GM18511 (cell line): ENCODE measurements around the gene PTPRR.

Experiments used
- ATAC-seq: cut with Tn5 transposase; IDR thresholded peaks from one replicate; pipeline ENCODE4 v1.9.1; 2021; ENCODE audit warnings: mild to moderate bottlenecking, moderate library complexity; ENCODE audit not compliant: unreplicated experiment

PTPRR gene

GRCh38 chr12:70706611-70707010 is 213.9 kb downstream of the PTPRR start:
- no peak for ATAC-seq

GRCh38 chr12:70698345-70698744 is 222.2 kb downstream of the PTPRR start:
- ATAC-seq: no peak

- ATAC-seq: no peak
Observed at GRCh38 chr12:70695361-70696023, 225.0 kb downstream of the PTPRR start.

GRCh38 chr12:70692681-70693288 is 227.8 kb downstream of the PTPRR start:
- no peak for ATAC-seq

GRCh38 chr12:70691018-70691672 is 229.4 kb downstream of the PTPRR start:
- no peak for ATAC-seq

GRCh38 chr12:70686907-70687306 is 233.6 kb downstream of the PTPRR start:
- no peak for ATAC-seq

DNA sequence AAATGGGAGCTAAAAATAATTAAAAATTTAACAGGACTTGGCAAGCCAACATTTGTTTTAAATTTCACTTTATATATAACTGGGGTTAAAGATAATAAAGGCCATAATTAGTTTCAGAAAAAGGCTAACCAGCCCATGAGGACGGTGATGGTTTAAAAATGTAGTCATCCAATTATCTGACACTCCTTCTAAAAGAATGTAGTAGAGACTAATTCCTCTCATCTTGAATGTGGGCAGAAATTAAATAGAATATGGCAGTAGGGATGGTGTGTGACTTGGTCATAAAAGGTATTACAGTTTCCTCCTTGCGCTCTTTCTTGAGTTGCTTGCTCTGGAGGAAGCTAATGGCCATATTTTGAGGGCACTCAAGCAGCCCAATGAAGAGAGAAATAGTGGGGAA is 234.2 kb downstream of the PTPRR start:
- no peak for ATAC-seq

GRCh38 chr12:70683976-70684375 is 236.6 kb downstream of the PTPRR start:
- ATAC-seq: no peak

DNA sequence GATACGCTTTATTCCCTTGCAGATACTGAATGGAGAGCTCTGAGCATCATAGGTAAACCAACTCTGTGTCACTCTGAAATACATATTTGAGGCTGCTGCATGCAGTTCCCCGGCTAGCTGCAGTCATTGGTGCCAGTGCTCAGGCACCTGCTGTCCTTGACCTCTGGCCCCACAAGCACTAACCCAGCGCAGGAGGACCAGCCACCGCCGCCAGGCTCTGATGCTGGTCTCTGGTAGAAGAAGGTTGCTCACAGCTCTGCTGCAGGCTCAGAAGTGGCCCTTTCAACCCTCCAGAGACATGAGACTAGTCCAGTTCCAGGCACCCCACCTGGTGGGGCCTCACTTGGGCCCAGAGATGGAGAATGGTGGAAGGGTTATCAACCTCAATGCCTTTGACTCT is 248.8 kb downstream of the PTPRR start:
- ATAC-seq: no peak

GRCh38 chr12:70670948-70671347 is 249.6 kb downstream of the PTPRR start:
- ATAC-seq: no peak

DNA sequence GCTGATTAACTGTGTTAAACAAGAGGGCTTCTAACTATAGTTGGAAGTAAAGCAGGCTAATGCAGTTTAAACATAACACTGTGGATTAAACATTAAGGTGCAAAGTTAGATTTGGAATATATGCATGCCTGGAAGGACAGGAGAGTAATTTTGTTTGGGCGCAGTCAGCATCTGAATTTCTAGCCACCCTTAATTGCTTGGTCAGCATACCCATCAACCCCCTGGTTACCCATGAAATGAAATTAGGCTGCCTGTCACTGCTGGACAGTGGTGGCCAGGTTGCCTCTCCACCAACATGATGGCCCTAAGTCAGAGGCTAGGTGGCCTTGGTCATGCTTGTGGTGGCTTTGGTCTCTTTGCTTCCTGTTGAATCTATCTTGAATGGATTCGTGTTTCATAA is 253.3 kb downstream of the PTPRR start:
- ATAC-seq: no peak

DNA sequence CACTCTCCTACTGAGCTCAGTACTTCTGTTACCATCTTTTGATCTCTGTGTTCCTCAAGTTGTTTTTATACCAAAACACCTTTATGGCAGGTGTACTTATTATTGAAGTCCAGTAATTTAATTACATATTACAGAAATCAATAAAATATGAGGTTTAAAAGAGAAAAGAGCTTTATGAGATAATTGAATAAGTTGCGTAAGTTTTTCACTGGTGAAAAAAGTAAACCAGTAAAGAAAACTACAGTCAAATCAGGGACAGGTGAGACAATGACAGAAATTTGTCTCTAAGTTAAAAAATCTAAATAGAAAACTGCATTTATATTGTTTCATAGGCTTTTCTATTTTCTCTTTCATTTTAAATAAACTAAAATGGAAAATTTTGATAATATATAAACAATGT is 254.2 kb downstream of the PTPRR start:
- ATAC-seq: no peak

- ATAC-seq: no peak
Observed at GRCh38 chr12:70664465-70664881, 256.1 kb downstream of the PTPRR start.

GRCh38 chr12:70663838-70664237 is 256.7 kb downstream of the PTPRR start:
- ATAC-seq: no peak

DNA sequence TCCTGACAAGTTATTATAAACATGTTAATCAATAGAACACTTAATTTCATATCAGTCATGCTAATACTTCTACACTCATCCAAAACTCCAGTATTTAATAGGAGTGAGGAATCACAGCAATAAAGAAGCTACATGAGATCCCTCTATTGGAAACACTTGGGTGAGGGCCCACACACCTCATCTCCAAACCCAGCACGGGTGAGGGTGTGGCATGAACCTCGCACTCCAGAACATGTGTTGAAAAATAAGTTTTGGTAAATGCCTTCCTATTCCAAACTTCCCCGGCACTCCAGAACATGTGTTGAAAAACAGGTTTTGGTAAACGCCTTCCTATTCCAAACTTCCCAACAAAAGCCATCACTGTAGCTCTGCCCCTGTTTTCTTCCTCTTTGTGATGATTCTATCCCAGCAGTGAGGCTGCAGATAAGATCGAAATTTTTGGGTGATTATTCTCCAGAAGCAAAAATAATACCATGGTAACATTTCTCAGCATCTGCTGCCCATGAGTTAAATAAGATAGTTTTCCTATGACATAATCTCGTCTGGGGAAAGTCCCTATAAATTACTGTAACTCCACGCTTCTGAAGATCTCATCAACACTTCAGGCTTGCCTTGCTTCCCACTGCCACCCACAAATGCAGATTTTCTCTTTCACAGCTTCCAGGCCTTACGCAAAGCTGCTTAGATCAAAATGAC is 258.9 kb downstream of the PTPRR start:
- no peak for ATAC-seq

DNA sequence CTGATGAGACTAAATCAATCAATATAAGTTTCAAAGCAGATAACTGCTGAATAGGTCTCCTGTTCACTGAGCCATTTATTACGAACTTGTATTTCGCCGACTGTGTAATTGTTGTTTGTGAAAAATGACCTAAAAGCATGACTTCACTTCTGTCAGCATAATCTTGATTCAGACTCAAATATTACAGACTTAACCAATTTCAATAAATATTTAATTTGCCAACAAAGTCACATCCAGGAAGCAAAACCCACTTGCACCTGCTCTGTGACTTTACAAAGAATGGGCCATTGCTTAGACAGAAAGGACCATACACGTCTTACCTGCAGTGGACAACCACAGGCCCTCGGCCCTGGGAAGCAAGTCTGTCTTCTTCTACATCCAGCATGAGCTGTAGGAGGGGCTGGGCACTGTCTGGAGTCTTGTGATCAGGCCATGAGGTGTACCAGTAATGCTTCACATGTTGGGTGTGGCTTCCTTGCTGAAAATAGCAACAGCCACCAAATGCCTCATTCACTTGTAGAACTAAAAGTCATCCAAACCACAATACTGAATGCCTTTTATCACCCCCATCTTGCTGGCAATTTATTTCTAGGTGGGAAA is 259.8 kb downstream of the PTPRR start:
- ATAC-seq: no peak

- no peak for ATAC-seq
Observed at GRCh38 chr12:70660002-70660604, 260.4 kb downstream of the PTPRR start.

DNA sequence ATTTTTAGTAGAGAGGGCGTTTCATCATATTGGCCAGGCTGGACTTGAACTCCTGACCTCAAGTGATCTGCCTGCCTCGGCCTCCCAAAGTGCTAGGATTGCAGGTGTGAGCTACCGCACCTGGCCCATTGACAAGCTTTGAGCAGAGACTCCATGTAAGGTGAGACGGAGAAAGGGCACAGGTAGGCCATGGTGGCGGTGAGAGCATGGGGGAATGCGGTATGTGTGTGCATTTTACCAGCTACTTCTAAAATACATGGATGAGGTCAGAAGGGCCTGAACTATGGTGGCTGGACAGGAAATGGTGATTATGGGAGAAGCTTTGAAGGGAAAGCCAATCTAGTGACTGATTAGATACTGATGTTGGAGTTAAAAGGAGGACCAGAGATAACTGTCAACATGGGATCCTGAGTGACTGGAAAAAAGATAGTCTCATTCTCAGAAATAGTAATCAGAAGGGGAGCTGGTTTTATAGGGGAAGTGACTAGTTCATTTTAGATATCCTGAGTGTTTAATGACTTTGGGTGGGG is 261.4 kb downstream of the PTPRR start:
- no peak for ATAC-seq

- ATAC-seq: no peak
Observed at GRCh38 chr12:70657616-70658286, 262.8 kb downstream of the PTPRR start.

DNA sequence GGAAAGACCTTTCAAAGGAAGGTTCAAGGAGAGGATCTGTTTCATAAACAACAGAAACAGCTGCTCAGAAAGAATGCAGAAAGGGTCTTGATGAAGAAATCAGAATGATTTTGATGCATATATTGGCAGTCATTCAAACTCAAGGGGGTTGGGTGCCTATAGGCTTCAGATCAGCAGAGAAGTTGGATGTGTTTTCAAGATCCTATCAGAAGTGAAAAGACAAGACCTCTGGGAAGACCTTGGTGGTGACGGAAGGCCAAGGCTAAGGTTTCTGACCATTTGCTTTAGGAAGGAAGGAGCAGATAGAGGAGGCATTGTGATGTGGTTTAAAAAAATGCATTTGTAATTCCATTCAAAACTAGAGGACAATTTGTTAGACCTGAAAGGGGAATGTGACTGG is 268.1 kb downstream of the PTPRR start:
- ATAC-seq: no peak
